Central memory CD8-positive, alpha-beta T cell (primary cell): ENCODE results near the gene RRP1.
A peak's percentile ranks its signal among the peaks of the same experiment; 100 is the strongest.

ENCODE experiments used
- ATAC-seq: fragments of 150-1000 bp; cut with Tn5 transposase; replicated peaks from 2 replicates; pipeline ENCODE4 v1.10.0; 2022; ENCODE audit warnings: mild to moderate bottlenecking, moderate FRiP score, moderate number of reproducible peaks; ENCODE audit not compliant: poor library complexity, severe bottlenecking; ENCODE audit errors: extremely low read depth
- DNase-seq, 2 donors: peaks; one replicate each; pipeline ENCODE4 v3.0.0; 2021; ENCODE audit warnings: low spot score in 2 of 2
- H3K27ac Mint-ChIP-seq: one replicate; pipeline ENCODE4 v1.8.0; 2022; ENCODE audit warnings: low read depth, mild to moderate bottlenecking, moderate library complexity, mixed read lengths
- H3K27me3 Mint-ChIP-seq: one replicate; pipeline ENCODE4 v1.8.0; 2022; ENCODE audit warnings: mixed read lengths
- H3K36me3 Mint-ChIP-seq: one replicate; pipeline ENCODE4 v1.8.0; 2022; ENCODE audit warnings: mild to moderate bottlenecking, moderate library complexity, mixed read lengths; ENCODE audit not compliant: insufficient read depth
- H3K4me1 Mint-ChIP-seq: one replicate; pipeline ENCODE4 v1.8.0; 2022; ENCODE audit warnings: mixed read lengths
- H3K4me3 Mint-ChIP-seq: one replicate; pipeline ENCODE4 v1.8.0; 2022; ENCODE audit warnings: mild to moderate bottlenecking, moderate library complexity, mixed read lengths
- H3K9me3 Mint-ChIP-seq: one replicate; pipeline ENCODE4 v1.8.0; 2022; ENCODE audit warnings: mixed read lengths

RRP1 gene, protein sequence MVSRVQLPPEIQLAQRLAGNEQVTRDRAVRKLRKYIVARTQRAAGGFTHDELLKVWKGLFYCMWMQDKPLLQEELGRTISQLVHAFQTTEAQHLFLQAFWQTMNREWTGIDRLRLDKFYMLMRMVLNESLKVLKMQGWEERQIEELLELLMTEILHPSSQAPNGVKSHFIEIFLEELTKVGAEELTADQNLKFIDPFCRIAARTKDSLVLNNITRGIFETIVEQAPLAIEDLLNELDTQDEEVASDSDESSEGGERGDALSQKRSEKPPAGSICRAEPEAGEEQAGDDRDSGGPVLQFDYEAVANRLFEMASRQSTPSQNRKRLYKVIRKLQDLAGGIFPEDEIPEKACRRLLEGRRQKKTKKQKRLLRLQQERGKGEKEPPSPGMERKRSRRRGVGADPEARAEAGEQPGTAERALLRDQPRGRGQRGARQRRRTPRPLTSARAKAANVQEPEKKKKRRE

DNA sequence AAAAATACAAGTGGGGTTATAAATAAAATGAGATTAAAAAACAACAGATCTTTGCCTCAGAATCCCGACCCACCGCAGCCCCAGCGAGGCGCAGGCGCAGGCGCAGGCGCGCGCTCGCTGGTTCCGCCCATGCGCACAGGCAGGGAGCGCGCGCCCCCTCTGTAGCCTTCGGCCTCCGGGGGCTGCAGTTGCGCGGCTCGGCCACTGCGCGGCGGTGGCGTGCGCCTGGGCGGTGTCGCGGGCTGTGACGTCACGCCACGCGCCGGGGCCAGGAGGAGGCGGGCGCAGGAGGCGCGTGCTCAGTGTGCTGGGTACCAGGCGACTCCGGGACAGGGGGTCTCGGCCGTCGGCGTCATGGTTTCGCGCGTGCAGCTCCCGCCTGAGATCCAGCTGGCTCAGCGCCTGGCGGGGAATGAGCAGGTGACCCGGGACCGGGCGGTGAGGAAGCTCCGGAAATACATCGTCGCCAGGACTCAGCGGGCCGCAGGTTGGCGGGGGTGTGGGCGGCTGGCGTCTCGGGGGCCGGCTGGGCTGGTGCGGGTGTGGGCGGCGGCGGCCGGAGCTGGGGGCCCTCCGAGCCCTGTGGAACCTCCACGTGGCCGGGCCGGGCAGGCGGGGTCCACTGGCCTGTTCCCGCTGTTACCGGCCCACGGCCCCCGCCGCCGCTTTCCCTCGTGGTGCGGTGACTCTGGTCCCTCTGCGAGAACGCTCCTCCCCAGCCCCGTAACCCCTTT is at the start of gene RRP1:
Gene RRP1 (plus strand): TSS at position 302 of the 734 bp plus-strand sequence. CDS start 53 bp downstream, at position 355.
- Mint-ChIP-seq H3K27me3 (no peaks in the 10 kb centered on the region), H3K9me3 (no peaks in the 10 kb centered on the region), H3K27ac (peak within 1 kb of the TSS; percentile 89), H3K4me3 (peak within 1 kb of the TSS; percentile 93), H3K36me3 (peaks cover 22% of the 10 kb centered on the region), H3K4me1 (peaks cover 29% of the 10 kb centered on the region)
- ATAC-seq, result peak; percentile 85
- DNase-seq, result peak; percentile 93 to 97

DNA sequence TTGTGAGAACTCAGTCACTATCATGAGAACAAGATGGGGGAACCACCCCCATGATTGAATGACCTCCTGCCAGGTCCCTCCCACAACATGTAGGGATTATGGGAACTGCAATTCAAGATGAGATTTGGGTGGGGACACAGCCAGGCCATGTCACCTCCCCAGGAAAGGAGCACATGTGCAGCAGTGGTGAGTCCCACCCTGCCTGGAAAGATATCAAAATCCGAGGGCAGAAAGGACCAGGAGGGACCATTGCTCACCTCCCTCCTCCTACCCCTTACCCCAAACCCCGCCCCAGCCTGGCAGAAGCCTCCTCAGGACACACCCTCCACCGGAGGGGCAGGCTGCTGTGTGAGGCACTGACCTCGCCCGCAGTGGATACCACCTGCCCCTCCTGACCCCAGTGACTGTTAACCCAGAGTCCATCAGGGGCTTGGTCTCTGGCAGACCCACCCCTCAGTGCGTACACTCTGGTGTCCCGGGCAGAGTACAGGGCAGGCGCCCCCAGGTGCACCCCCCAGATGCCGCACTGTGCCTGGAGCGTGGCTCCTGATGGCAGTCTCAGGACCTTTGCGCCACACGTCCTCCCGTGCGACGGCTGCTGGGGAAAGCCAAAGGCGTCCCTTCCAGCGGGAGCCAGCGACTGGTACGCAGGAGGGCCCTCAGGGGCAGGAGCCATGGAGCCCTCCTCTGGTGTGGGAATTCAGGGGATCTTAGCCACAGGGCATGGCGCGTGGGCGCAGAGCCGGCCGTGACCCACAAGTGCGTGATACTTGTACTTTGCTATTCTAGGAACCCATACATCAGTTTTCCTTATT is 49.5 kb upstream of the RRP1 start:
- H3K27ac Mint-ChIP-seq, result peak overlapping the region; percentile 83
- ATAC-seq, result peak; percentile 19
- H3K27me3 Mint-ChIP-seq, result no peaks in the 10 kb centered on the region
- no peaks in the 10 kb centered on the region for H3K9me3 Mint-ChIP-seq
- DNase-seq, result no peak
- H3K4me3 Mint-ChIP-seq, result no peak overlapping the region
- peaks cover 26% of the 10 kb centered on the region for H3K36me3 Mint-ChIP-seq
- peaks cover 15% of the 10 kb centered on the region for H3K4me1 Mint-ChIP-seq

DNA sequence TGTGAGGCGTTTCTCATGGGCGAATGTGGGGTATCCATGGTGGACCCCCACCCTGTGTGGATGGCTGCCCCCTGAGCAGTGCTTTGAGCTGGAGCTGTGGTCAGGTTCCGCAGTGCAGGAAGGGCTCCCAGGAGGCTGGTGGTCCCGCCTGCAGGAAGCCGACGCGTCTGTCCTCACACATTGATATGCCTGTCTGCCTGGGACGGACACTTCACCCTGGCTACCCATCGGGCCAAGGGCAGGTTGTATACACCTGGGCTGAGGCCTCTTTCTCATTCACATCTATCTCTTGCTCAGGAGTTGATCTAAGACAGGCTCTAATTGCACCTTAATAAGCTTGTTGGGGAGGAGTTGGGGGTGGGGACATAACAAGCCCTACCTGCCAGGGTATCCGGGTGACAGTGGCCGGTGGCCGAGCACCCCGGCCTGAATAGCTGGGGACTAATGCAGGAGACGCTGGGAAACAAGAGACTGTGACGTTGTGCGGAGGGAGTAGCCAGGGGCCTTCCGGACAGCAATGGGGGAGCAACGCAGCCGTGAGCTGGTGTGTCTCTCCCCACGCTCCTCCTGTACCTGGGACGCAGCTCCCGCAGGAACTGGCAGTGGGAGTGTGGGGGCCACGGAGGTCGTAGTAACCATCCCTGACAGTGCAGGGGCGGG is 48.8 kb upstream of the RRP1 start:
- H3K9me3 Mint-ChIP-seq, result no peaks in the 10 kb centered on the region
- H3K27me3 Mint-ChIP-seq, result no peaks in the 10 kb centered on the region
- ATAC-seq (peak; percentile 59), DNase-seq (no peak)
- peaks cover 12% of the 10 kb centered on the region for H3K4me1 Mint-ChIP-seq
- peaks cover 24% of the 10 kb centered on the region for H3K36me3 Mint-ChIP-seq
- H3K4me3 Mint-ChIP-seq, result peak overlapping the region; percentile 3
- H3K27ac Mint-ChIP-seq, result peak overlapping the region; percentile 83

DNA sequence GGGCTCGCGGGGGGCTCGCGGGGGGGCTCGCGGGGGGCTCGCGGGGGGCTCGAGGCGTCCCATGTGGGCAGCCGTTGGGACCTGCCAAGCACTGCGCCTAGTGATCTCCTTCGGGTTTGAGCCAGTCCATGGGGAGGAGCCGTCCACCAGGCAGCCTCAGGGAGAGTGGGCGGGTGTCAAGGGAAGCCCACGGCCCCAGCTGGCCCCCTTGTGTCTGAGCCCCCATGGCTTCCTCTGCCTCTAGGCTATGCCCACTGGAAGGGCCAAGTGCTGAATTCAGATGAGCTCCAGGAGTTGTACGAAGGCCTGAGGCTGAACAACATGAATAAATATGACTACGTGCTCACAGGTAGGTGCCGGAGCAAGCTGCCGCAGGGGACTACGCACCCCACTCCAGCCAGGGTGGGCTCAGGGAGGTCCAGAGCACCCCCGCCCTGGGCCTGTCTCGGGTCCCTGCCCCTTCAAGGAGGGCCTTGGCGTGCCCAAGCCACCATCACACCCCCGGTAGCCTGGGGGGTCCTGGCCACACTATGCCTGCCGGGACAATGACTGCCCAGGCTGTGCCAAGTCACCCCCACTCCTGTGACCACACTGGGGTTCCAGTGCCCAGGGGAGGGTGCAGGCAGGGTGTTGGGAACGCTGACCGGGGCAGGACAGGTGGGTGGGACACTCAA is 47.8 kb upstream of the RRP1 start:
- Mint-ChIP-seq H3K36me3 (peaks cover 21% of the 10 kb centered on the region), H3K27ac (no peak overlapping the region), H3K9me3 (no peaks in the 10 kb centered on the region), H3K27me3 (no peaks in the 10 kb centered on the region), H3K4me1 (peaks cover 12% of the 10 kb centered on the region), H3K4me3 (no peak overlapping the region)
- ATAC-seq (no peak), DNase-seq (no peak)

DNA sequence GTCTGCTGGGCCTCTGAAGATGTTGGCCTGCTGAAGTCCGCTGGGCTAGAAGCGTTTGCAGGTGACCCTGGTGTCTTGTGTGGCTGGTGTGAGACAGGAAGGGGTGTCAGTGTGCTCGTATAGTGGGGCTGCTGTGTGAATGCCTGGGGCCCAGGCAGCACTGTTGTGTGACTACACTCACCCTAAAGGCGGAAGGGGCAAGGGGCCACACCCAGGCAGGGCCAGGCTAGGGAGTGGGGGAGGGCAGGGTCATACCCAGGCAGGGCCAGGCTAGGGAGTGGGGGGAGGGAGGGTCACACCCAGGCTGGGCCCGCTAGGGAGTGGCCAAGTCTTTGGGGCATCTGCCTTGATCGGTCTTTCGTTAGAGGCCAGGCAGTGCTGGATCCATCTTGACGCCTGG is 45.4 kb upstream of the RRP1 start:
- Mint-ChIP-seq H3K27ac (peak overlapping the region; percentile 38), H3K27me3 (no peaks in the 10 kb centered on the region)

DNA sequence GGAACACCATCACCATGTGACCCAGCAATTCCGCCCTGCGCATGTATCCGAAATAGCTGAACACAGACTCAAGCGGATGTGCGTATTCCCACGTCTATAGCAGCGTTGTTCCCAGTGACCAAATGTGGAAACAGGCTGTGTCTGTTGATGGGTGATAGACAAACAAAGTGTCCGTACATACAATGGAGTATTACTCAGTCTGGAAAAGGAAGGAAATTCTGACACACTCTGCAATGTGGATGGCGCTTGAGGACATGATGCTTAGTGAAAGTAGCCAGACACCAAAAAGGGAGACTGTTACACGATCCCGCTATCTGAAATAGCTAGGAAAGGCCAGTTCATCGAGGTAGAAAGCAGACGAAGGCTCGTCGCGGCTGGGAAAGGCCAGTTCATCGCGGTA is 44.7 kb upstream of the RRP1 start:
- Mint-ChIP-seq H3K27me3 (no peaks in the 10 kb centered on the region), H3K9me3 (no peaks in the 10 kb centered on the region), H3K4me3 (no peak overlapping the region), H3K27ac (no peak overlapping the region), H3K36me3 (peaks cover 23% of the 10 kb centered on the region), H3K4me1 (peaks cover 6% of the 10 kb centered on the region)
- no peak for ATAC-seq
- DNase-seq, result no peak

More for the DNA sequence above, 45.4 kb upstream of the RRP1 start:
- Mint-ChIP-seq H3K9me3 (no peaks in the 10 kb centered on the region), H3K4me1 (peaks cover 12% of the 10 kb centered on the region), H3K4me3 (no peak overlapping the region), H3K36me3 (peaks cover 25% of the 10 kb centered on the region)
- DNase-seq (no peak), ATAC-seq (no peak)

DNA sequence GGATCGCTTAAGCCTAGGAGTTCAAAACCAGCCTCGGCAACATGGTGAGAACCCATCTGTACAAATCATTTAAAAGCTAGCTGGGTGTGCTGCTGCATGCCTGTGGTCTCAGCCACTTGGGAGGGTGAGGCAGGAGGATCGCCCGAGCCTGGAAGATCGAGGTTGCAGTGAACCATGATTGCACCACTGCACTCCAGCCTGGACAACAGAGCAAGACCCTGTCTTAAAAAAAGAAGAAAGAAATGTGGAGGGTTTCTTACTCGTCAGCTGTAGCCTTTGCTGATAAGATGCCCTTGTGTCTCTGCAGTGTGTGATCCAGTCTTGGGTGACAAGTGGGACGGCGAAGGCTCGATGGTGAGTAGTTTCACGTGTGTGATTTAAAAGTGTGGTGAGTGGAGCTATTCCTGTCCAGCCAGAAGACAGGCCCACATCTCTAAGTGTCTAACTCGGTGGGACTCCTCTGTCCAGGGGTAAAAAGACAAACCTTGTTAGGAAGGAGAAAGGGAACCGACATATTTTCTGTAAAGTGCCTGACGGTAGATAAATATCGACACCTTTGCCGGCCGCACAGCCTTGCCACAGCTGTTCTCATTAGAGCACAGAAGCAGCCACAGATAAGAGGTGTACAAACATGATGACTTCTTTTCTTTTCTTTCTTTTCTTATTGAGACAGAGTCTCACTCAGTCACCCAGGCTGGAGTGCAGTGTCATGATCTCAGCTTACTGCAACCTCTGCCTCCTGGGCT is 43.4 kb upstream of the RRP1 start:
- DNase-seq (no peak), ATAC-seq (no peak)
- Mint-ChIP-seq H3K4me3 (no peak overlapping the region), H3K27me3 (no peaks in the 10 kb centered on the region), H3K4me1 (peaks cover under 1% of the 10 kb centered on the region), H3K36me3 (peaks cover 19% of the 10 kb centered on the region), H3K27ac (no peak overlapping the region), H3K9me3 (no peaks in the 10 kb centered on the region)

DNA sequence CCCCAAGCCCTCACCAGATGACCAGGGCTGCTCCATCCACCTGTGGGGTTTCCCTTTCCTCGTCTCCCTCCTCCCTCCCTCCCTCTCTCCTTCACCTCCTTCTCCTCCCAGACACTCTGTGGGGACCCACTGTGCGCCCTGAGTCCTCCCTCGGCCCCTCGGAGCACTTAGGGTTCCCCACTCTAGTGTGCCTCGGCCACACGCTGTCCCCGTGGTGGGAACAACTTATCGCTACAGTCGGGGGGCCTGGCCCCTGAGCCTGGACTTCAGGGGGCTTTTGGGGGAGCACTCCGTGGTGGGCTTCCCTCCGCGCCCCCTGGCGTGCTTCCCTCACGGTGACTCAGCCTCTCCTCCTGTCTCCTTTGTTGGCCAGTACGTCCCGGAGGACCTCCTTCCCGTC is 40.8 kb upstream of the RRP1 start:
- Mint-ChIP-seq H3K27ac (no peak overlapping the region), H3K36me3 (peaks cover 15% of the 10 kb centered on the region), H3K27me3 (no peaks in the 10 kb centered on the region), H3K9me3 (no peaks in the 10 kb centered on the region), H3K4me3 (no peak overlapping the region), H3K4me1 (no peaks in the 10 kb centered on the region)
- no peak for DNase-seq
- ATAC-seq, result no peak

DNA sequence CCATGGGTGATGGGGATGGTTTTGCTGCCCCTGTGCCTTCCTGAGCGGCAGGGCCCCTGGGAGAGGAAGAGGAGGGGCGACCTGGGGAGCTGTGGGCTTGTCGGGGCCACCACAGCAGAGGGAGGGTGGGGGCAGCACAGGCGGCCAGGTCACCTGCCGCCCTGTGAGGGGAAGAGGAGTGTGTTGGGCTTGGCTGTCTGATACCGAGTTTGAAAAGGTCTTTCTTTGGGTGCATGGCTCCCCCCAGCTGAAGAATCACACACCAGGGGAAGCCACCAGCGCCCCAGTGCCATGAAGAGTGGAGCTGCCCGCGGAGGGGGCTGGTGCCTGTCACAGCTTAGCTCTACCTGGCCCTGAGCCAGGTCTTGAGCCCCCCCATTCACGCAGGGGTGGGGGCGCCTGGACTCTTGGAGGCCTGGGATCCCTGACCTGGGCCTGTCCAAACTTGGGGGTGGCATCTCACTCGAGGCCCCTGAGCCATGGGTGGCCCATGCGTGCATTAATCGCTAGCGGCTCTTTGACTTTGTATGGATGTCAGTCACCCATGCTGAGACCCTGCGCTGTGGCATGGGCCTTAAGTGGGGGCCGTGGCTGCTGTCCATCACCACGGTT is 39.6 kb upstream of the RRP1 start:
- Mint-ChIP-seq H3K36me3 (peaks cover 13% of the 10 kb centered on the region), H3K27ac (no peak overlapping the region), H3K4me3 (no peak overlapping the region), H3K9me3 (no peaks in the 10 kb centered on the region), H3K4me1 (no peaks in the 10 kb centered on the region), H3K27me3 (no peaks in the 10 kb centered on the region)
- ATAC-seq (no peak), DNase-seq (no peak)

DNA sequence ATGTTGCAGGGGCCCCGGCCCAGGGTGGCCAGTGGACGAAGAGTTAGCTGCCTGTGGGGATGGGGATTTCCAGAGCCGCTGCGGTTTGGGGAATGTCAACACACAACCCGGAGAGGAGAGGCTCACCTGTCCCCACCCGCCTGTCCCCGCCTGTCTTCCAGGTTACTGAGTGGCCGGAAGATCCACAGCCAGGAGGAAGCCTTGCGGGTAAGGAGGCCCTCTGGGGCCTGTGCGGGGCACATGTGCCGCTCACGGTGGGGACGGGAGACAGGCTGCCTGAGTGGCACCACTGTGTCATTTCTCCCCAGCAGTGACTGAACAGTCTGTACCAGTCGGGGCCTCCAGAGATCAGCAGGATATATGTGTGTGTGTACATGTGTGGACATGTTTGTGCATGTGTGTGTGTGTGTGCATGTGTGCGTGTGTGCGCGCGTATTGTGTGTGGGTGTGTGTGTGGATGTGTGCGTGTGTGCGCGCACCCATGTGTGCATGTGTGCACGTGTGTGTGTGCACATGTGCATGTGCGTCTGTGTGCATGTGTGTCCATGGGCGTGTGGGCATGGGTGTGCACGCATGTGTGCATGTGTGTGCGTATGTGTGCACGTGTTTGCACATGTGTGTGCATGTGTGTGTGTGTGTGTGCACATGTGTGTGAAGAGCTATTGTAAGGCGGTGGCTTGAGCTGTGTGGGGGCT is 38.9 kb upstream of the RRP1 start:
- H3K36me3 Mint-ChIP-seq, result peaks cover 12% of the 10 kb centered on the region

More for the DNA sequence above, 38.9 kb upstream of the RRP1 start:
- no peaks in the 10 kb centered on the region for H3K27me3 Mint-ChIP-seq
- no peak overlapping the region for H3K27ac Mint-ChIP-seq
- H3K4me1 Mint-ChIP-seq, result no peaks in the 10 kb centered on the region
- no peaks in the 10 kb centered on the region for H3K9me3 Mint-ChIP-seq
- ATAC-seq (no peak), DNase-seq (no peak)
- H3K4me3 Mint-ChIP-seq, result no peak overlapping the region
